Epithelial cell of esophagus (primary cell): ENCODE measurements around the gene S100A6.
A peak's percentile ranks its signal among the peaks of the same experiment; 100 is the strongest.

ENCODE experiments used
- DNase-seq: peaks from one replicate; pipeline ENCODE4 v3.0.0; 2010; ENCODE audit warnings: low read depth
- H3K4me3 ChIP-seq: 2 replicates; pipeline ENCODE4 v1.5.1; 2011; ENCODE audit warnings: mild to moderate bottlenecking, low read length, control low read depth
- TF ChIP-seq, protein P1 (sequence below): IDR thresholded peaks from 2 replicates; pipeline ENCODE4 v1.5.1; 2011; ENCODE audit warnings: low read depth, mild to moderate bottlenecking, low read length, control low read depth, inconsistent platforms; ENCODE audit not compliant: insufficient read depth; ENCODE audit errors: missing control alignments

Gene S100A6

DNA sequence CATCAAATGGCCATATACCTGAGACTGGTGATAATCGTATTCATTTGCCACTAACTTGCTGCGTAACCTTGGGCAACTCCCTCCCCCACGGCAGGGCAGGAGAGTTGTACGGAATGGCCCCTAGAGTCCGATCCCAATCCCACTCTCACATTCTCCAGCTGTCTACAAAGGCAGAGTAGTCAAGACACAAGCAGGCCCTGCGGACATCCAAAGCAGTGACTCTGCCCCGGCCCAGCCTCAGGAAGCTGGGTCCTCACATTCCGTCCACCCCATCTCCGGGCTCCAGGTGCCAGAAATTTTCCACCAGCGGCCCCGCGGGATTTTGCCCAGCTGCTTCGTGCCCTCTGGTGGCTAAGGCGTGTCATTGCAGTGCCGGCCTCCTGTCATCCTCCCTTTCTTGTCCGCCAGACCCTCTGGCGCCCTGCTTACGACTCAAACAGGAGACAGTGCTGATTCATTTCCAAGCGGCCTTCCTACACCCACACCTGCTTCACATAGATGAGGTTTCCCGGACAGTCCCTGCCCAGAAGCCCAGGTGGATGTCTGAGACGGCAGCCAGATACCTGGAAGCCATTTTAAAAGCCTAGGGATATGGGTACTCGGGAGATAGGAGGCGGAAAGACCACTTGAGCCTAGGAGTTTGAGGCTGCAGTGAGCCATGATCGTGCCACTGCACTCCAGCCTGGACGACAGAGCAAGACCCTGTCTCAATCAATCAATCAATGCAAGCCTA is 32.7 kb upstream of the S100A6 start:
- TF ChIP-seq, protein P1, sequence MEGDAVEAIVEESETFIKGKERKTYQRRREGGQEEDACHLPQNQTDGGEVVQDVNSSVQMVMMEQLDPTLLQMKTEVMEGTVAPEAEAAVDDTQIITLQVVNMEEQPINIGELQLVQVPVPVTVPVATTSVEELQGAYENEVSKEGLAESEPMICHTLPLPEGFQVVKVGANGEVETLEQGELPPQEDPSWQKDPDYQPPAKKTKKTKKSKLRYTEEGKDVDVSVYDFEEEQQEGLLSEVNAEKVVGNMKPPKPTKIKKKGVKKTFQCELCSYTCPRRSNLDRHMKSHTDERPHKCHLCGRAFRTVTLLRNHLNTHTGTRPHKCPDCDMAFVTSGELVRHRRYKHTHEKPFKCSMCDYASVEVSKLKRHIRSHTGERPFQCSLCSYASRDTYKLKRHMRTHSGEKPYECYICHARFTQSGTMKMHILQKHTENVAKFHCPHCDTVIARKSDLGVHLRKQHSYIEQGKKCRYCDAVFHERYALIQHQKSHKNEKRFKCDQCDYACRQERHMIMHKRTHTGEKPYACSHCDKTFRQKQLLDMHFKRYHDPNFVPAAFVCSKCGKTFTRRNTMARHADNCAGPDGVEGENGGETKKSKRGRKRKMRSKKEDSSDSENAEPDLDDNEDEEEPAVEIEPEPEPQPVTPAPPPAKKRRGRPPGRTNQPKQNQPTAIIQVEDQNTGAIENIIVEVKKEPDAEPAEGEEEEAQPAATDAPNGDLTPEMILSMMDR: peak; percentile 97
- peak overlapping the region; percentile 31 for H3K4me3 ChIP-seq
- DNase-seq: peak; percentile 96

DNA sequence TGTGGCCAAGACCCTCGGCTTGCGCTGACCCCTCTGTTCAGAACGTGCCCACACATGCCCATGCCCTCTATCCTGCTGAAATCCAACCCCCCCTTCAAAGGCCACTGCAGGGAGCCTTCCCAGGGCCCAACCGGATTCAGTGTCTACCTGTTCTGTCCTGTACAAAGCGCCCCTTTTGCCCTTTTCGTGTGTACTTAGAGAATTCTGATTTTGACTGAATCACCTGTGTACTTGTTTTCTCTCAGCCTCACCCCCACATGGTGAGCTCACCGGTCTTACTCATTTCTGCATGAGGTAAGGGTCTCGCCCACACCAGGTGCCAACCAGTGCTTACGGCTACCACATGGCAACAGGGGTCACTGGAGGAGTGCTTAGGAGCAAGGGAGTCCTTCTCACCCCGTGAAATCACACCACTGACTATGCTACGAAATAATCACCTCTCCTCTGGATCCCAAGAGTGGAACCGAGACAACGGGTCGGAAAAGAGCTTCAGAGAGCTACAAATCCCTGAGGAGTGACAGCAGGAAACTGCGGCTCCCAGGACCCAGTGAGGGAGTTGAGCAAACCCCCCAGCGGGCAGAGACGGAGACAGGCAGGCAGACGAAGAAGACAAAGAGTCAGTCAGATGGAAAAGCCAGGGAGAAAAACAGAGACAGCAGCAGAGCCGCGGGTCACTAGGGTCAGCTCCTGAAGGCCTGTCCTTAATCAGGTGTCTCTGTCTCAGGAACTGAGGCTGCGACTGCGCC is 32.0 kb upstream of the S100A6 start:
- TF ChIP-seq, protein P1: no peak
- DNase-seq: peak; percentile 100
- H3K4me3 ChIP-seq: peak overlapping the region; percentile 31

DNA sequence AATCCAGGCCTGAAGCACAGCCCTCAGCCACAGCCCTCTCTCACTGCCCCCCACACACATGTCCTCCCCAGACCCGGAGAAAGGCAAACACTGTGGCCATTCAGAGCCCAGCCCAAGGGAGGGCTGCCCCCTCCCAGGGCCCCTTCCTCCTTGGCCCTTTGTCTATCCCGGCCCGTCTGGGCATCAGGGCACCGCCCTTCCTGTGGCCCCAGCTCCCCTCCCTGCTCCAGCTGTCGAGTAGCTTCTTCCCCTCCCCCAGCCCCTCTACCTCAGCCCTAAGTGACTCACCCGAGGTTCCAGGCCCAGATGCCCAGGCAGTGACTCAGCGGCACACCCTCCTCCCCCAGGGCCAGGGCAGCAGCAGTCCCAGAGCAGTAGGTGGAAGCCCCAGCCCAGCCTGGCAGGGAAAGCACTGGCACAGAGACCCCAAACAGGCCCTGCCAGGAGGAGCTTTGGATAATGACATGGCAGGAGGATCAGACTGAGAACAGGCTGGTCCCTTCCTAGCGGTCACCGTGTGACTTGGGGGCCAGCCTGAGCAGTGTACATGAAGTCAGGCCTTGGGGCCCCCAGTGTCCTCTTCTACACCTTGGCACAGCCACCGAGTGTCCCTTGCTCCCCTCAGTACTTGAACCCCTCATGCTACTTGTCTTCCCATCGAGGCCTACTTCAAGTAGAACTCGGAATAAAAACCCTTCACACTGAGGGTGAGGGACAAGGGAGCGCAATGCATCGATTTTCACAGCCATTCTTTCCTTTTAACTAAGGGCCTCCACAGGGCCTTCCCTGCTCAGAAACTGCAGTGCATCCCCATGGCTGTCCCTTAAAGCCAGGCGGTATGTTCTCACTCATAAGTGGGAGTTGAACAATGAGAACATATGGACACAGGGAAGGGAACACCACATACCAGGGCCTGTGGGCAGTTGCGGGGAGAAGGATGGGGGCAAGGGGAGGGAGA is 30.9 kb upstream of the S100A6 start:
- DNase-seq: peak; percentile 100
- H3K4me3 ChIP-seq: peak overlapping the region; percentile 96
- TF ChIP-seq, protein P1: no peak

DNA sequence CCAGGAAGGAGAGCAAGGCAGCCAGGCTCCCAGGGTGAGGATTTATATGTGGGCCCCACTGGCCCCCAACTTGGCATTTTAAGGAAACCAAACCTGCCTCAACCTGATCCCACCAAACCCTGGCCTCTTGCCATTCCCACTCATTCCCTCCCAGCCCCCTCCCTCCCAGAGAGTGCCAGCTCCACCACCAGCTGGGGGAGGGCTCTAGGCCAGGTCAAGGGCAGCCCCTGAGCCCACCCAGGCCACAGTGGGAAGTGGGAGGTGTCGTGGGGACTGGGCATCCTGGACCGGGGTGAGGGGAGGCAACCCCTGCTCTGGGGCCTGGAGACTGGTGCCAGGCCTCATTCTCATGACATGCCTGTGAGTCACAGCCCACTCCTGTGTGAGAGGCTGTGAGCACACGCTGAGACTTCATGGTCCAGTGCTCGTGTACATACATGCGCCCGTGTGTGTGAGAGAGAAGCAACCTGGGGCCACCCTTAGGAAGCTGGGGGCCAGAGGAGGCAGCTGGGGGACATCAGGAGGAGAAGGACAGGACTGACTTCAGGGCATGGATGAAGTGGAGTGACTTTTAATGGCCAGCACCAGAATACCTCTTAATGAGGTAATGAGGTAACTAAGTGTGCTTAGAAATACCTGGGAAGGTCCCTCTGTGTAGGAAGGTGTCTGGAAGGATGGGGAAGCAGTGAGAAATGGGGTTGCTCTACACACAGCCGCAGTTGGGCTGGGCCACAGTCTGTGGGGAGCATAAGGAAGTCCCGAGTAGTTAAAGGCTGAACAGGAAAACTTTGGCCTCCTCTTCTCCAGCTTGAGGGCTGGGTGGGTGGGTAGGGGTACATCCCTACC is 30.0 kb upstream of the S100A6 start, which contains the start of gene S100A2:
Gene S100A2, minus strand, starts transcription at position 316 of the 846 bp plus-strand sequence. CDS start 1,967 bp downstream, outside the sequence.
- DNase-seq: peak; percentile 99
- H3K4me3 ChIP-seq: peak within 1 kb of the TSS; percentile 96
- TF ChIP-seq, protein P1: no peak

DNA sequence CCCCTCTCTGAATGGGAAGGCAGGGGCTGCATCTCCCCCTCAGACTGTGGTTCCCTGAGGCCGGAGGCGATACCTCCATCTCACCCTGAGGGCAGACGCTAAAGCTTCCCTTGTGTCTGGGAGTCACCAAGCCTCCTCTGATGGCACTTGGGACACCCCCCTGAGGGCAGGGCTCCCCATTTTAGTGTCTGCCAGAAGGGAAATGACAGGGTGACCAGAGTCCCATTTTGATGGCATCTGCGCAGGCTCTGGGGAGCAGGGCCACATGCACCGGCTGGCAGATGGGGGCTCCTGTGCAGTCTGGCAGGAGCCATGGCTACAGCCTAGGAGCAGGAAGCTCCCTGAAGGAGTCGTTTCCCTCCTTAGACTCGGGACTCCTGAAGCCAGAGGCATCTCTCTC is 28.2 kb upstream of the S100A6 start:
- H3K4me3 ChIP-seq: peak overlapping the region; percentile 96
- peak; percentile 15 for DNase-seq
- TF ChIP-seq, protein P1: no peak

DNA sequence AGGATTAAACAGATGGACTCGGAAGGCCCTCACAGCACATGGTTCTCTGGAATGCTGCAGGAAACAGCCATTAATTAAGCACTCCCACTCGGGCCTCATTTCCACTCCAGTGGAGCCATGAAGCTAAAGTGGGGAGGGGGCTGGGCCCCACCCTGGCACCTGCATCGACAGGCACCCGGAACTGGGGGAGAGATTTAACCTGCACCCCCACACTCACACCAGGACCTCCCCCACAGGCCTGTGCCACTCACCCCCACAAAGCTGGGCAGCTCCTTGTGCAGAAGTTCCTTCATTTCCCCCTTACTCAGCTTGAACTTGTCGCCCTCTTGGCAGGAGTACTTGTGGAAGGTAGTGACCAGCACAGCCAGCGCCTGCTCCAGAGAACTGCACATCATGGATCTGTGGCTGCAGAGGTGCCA is 27.7 kb upstream of the S100A6 start:
- peak; percentile 28 for DNase-seq
- H3K4me3 ChIP-seq: peak overlapping the region; percentile 96
- TF ChIP-seq, protein P1: no peak

DNA sequence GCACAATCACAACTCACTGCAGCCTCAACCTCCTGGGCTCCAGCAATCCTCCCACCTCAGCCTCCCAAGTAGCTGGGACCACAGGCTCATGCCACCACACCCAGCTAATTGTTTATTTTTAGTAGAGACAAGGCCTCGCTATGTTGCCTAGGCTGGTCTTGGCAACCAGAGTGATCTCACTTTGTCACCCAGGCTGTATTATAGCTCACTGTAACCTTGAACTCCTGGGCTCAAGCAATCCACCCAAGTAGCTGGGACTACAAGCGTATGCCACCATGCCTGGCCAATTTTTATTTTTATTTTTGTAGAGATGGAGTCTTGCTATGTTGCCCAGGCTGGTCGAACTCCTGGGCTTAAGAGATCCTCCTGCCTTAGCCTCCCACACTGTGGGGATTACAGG is 26.2 kb upstream of the S100A6 start:
- DNase-seq: peak; percentile 69
- peak overlapping the region; percentile 96 for H3K4me3 ChIP-seq
